ENCODE data around the gene RNPS1.
"Not testable (repeated sequence)": the region's sequence is repeated elsewhere in the genome, so short reads cannot be mapped to it uniquely, and the experiment has no call there.

RNPS1 gene

GRCh38 chr16:2282866-2283555 lies 15.1 kb upstream of the RNPS1 start:
- DNase-seq (ENCODE audit: low read depth in 2 of 2) = no peak

DNA sequence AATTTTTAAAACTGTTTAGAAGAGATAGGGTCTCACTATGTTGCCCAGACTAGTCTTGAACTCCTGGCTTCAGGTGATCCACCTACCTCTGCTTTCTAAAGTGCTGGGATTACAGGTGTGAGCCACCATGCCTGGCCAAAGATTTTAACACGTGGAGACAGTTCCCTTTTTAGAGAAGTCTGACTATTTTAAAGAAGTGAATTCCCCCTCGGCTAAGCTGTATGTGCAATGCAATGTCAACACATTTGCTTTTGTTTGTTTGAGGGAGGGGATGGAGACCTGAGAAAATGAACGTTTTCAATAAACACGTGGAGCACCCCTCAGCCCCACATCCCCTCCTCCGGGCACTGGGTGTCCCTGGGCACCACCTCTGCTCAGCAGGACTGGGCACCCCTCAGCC lies 14.3 kb upstream of the RNPS1 start:
- no peak for DNase-seq (ENCODE audit: low read depth in 2 of 2)

GRCh38 chr16:2280981-2281542 lies 13.1 kb upstream of the RNPS1 start:
- DNase-seq (ENCODE audit: low read depth in 2 of 2) = no peak

GRCh38 chr16:2280461-2280860 lies 12.5 kb upstream of the RNPS1 start:
- no peak for DNase-seq (ENCODE audit: low read depth in 2 of 2)

GRCh38 chr16:2278956-2279800 lies 11.3 kb upstream of the RNPS1 start:
- DNase-seq (ENCODE audit: low read depth in 2 of 2) = no peak

- DNase-seq (ENCODE audit: low read depth in 2 of 2) = no peak
Observed at GRCh38 chr16:2278272-2278608, 10.3 kb upstream of the RNPS1 start.

DNA sequence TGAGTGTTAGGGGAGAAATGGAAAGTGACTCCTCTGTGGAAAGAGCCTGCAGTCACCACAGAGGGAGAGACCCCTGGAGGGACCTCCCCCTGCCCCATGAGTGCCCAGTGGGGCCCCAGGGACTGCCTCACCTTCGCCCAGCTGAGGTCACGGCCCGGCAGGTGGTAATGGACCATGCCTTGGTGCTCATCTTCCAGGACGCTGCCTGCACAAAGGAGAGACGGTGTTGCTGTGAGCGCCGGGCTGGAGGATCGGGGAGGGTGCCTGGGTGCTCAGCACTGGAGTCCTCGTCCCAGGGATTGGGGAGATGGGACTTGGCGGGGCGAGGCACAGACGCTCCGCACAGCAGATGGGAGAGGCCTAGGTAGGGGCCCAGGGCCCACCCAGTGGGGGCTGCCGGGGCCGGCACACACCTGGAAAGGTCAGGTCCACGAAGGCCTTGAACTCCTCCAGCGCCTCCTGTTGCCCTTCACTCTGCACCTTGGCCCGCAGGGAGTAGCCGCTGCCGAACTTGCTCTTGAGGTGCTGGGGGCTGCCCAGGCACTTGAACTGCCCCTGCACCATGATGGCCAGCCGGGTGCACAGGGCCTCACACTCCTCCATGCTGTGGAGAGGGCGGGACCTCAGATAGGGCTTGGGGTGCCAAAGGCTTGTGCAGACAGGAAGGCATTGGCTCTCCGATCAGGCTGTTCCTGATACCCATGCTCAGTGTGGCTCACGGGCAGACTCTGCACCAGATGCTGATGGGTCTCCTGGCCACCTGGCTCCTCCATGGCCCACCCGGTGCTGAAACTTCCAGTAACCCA lies 9.7 kb upstream of the RNPS1 start:
- DNase-seq (ENCODE audit: low read depth in 2 of 2) = no peak

DNA sequence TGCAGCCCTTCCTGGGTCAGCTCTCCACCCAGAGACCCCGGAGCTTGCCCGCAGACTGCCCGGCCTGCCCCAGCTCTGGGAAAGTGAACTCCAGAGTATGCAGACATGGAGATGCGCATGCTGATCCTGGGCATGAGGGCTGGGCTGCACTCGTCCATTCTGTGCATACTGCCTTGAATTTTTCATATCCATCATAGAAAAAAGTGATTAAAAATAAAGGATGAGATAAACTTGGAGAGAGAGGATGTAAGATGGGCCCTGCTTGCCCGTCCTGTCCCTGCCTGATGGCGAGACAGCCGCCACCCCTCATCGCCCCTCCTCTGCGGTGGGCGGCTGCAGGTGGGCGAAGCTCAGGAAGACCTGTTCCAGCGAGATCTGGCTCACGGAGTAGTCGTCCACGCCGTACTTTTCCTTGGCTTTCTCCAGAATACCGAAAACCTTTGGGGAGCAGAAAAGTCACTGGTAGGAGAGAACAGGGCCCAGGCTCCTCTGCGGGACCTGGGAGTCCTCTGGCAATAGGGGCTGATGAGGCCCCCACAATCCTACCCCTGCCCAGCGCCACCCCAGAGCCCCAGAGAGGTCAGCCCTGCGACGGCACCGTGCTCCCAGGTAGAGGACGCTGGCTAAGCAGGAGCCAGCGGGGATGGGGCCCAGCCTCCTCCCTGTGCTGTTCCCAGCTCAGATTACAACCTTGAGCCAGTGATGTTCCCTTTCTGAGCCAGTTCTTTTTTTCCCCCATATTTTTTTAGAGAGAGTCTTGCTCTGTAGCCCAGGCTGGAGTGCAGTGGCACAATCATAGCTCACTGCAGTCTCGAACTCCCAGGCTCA lies 8.7 kb upstream of the RNPS1 start:
- DNase-seq (ENCODE audit: low read depth in 2 of 2) = no peak

- DNase-seq (ENCODE audit: low read depth in 2 of 2) = no peak
Observed at GRCh38 chr16:2275476-2276367, 7.8 kb upstream of the RNPS1 start.

- DNase-seq (ENCODE audit: low read depth in 2 of 2) = no peak
Observed at GRCh38 chr16:2273931-2274330, 6.0 kb upstream of the RNPS1 start.

DNA sequence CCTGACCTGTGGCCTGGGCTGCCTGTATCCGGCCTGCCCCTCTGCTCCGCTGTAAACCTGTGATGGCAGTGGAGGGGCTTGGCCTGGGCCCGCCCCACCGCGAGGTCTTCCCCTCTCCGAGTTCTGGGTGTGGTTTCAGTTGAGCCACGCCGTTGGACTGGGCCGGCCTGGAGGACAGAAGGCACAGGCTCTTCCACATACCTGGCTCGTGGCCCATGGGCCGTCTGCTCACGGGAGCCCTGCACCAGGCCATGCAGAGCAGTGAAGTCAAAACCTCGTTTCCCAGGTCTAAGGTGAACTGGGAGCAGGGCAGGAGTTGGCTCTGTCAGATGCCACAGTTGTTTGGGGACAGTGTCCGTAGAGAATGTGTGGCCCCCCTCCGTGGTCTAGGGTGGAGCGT lies 5.6 kb upstream of the RNPS1 start:
- no peak for DNase-seq (ENCODE audit: low read depth in 2 of 2)

DNA sequence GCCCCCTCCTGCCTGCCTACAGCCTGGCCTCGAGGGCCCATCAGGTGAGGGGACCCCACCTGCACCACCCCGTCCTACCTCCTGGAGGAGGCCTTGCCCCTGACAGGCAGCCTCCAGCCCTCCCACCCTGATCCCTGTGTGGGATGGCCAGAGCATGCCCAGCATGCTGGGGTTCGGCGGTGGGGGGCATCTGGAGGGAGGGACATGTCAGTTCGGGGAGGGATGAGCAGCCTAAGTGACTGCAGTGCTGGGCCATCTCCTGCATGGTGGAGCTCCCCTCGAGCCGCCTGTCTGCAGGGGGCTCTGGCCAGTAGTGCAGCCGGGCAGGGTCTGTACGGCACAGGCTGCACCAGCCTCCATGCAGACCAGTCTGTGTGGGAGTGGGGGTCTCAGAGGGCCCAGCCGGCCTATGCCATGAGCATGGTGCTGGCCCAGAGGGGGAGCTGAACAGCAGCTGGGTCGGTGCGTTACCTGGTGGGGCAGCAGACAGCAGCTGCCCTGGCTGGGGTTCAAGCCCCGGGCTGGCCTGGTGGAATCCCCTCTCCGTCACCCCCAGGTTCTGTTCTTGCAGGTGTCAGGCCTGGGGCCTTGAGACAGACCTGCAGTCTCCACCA lies 4.0 kb upstream of the RNPS1 start:
- no peak for DNase-seq (ENCODE audit: low read depth in 2 of 2)

DNA sequence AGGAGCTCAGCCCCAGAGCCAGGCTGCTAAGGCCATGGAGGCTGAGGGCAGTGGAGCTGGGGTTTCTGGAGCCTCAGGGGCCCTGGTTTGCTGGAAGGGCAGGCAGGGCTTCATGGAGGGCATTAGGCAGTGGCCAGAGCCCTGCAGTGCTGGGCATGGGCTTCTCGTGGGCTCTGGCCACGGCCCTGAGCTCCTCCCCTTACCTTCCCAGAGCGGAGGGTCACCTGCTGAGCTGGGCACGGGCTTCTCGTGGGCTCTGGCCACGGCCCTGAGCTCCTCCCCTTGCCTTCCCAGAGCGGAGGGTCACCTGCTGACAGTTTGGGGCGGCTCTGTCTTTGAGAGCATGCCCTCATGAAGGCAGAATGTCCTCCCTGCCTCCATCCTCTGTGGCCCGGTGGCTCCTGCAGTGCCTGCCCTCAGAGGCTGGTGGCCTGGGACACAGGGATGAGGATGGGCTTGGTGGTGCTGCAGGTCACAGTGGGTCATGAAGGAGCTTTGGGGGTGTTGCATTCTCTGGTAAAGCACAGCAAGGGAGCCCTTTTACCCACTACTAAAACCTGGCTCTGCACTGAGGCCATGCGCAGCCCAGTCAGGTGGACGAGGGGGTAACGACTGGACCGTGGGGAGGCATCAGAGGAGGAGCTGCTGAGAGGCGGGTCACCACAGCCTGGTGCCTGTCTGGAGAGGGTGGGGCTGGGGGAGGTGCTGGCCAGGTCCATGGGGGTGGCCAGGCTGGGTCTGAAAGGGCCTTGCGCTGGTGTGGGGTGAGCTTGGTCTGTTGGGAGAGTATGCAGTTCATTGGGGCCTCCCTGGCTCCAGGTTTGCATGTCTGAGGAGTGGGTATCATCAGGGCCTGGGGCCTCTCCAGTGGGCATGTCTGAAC lies 2.9 kb upstream of the RNPS1 start:
- no peak for DNase-seq (ENCODE audit: low read depth in 2 of 2)

- DNase-seq (ENCODE audit: low read depth in 2 of 2) = no peak
Observed at GRCh38 chr16:2270070-2270462, 2.1 kb upstream of the RNPS1 start.

GRCh38 chr16:2267505-2267912 lies 417 bp downstream of the RNPS1 start:
- not testable (repeated sequence) for DNase-seq (ENCODE audit: low read depth in 2 of 2)

DNA sequence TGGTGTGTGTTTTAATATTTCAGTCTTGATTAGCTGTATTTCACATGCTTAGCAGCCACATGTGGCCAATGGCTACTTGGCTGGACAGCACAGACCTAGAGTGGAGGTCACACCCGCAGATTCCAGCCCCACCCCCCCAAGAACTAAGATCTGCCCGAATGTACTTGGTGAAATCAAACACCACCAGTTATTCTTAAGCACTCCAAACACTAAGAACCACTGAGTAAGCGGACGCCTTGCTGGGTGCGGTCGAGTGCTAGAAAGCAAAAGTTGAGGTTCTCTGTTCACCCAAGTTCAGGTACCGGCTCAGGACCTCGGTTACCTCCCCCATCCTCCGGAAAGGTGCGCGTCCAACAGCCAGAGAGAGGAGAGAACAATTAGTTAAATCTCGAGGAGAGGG lies 1.0 kb downstream of the RNPS1 start:
- not testable (repeated sequence) for DNase-seq (ENCODE audit: low read depth in 2 of 2)

- DNase-seq (ENCODE audit: low read depth in 2 of 2) = not testable (repeated sequence)
Observed at GRCh38 chr16:2263026-2263425, 4.9 kb downstream of the RNPS1 start.

DNA sequence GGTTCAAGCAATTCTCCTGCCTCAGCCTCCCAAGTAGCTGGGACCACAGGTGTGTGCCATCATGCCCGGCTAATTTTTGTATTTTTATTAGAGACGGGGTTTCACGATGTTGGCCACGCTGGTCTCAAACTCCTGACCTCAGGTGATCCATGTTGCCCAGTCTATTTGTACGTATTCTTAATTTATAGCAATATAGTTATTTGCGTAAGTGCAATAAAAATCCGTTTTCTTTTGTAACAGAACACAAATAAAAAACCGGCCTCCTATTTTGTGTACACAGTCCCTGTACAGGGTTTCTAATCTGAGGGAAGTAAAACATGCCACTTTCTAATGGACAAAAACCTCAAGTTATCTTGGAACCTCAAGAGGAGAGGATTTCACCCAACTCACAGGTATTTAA lies 7.7 kb downstream of the RNPS1 start:
- DNase-seq (ENCODE audit: low read depth in 2 of 2) = no peak

DNA sequence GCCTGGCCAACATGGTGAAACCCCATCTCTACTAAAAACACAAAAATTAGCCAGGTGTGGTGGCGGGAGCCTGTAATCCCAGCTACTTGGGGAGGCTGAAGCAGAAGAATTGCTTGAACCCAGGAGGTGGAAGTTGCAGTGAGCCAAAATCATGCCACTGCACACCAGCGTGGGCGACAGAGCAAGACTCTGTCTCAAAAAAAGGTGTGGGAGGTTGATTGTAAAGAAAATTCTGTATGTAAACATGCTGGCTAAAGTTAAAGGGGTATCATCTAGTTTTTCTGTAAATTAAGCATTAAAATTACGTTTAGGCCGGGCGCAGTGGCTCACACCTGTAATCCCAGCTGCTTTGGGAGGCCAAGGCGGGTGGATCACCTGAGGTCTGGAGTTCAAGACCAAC lies 9.4 kb downstream of the RNPS1 start:
- not testable (repeated sequence) for DNase-seq (ENCODE audit: low read depth in 2 of 2)

Data from stimulated activated CD4-positive, alpha-beta T cell treated with anti-CD3 and anti-CD28 coated beads, Interleukin-1b, Interleukin-23, amount 100 ng/mL, for 4 hours (primary cell).